ENCODE results near the gene CA5A. TPM values are rescaled to one million over a fixed set of nuclear protein-coding genes. Genes with fewer than 3 reads are reported as not detected.

Gene CA5A
- total RNA-seq, 1 experiment from 2014 or later = 1.7 TPM

DNA sequence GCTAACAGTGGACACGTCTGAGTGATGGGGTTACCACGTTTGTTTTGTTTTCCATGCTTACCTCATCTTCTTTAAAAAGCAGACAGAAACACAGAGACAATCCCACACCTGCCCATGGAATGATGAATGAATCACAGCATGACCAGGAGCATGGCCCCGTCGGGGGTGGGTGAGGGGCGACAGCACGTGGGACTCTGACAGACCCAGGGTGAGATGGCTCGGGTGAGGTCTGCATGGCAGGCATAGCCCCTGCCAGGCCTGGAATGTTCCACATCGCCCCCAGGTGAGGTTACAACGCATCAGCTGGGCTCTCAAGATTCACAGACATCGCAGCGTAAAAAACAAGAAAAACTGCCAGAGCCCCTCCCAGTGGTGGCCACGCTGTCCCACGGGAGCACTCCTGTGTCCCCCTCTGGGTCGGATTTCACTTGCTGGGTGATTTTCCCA is 85.2 kb downstream of the CA5A start:
- Mint-ChIP-seq H3K4me1 (ENCODE audit: low read depth, unreplicated experiment) (peaks cover 43% of the 10 kb centered on the region), H3K36me3 (ENCODE audit: insufficient read depth, unreplicated experiment) (peaks cover 100% of the 10 kb centered on the region), H3K27me3 (ENCODE audit: insufficient read depth, unreplicated experiment) (no peaks in the 10 kb centered on the region), H3K4me3 (ENCODE audit: unreplicated experiment) (no peak overlapping the region), H3K27ac (ENCODE audit: unreplicated experiment) (peak overlapping the region; percentile 99), H3K9me3 (ENCODE audit: unreplicated experiment) (no peaks in the 10 kb centered on the region)
- 0 out of 2 replicates have a peak, but pooled peaks cover 4% of the 10 kb centered on the region for H3K36me3 ChIP-seq (ENCODE audit: control insufficient read depth, insufficient read depth, low read length)
- ChIA-PET POLR2A (interaction anchor here (1.0 to 3.3 kb wide), 3 partner anchors 18 to 22 kb away, joined by 3 to 38 read pairs (median 6); partner anchors contain the start of gene SLC7A5), CTCF (interaction anchor here (2.3 to 5.4 kb wide), 2 partner anchors 19 to 72 kb away, joined by 15 to 106 read pairs; partner anchors contain the start of gene SLC7A5)
- H3K27me3 ChIP-seq (replicated peaks; ENCODE audit: control insufficient read depth, insufficient read depth, low read length) = no peaks in the 10 kb centered on the region
- TF ChIP-seq, protein P1, sequence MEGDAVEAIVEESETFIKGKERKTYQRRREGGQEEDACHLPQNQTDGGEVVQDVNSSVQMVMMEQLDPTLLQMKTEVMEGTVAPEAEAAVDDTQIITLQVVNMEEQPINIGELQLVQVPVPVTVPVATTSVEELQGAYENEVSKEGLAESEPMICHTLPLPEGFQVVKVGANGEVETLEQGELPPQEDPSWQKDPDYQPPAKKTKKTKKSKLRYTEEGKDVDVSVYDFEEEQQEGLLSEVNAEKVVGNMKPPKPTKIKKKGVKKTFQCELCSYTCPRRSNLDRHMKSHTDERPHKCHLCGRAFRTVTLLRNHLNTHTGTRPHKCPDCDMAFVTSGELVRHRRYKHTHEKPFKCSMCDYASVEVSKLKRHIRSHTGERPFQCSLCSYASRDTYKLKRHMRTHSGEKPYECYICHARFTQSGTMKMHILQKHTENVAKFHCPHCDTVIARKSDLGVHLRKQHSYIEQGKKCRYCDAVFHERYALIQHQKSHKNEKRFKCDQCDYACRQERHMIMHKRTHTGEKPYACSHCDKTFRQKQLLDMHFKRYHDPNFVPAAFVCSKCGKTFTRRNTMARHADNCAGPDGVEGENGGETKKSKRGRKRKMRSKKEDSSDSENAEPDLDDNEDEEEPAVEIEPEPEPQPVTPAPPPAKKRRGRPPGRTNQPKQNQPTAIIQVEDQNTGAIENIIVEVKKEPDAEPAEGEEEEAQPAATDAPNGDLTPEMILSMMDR (IDR thresholded peaks at IDR 0.05; ENCODE audit: insufficient read depth in 1 of 2, low read depth in 1 of 2, low read length in 1 of 2, severe bottlenecking in 1 of 2, unreplicated experiment in 1 of 2) = no peak
- intact Hi-C loops (cut with micrococcal nuclease; ENCODE audit: unreplicated experiment) = loop anchor here (2.0 to 5.0 kb wide), 2 partner anchors 72 to 96 kb away; no protein-coding TSS in a partner anchor
- H3K4me1 ChIP-seq = peaks cover 63% of the 10 kb centered on the region
- no peak overlapping the region for H3K4me3 ChIP-seq (ENCODE audit: low read depth, low read length)
- H3K9me3 ChIP-seq = no peaks in the 10 kb centered on the region
- no peak for DNase-seq
- BruUV-seq (replicated peaks) = no TSS peak

DNA sequence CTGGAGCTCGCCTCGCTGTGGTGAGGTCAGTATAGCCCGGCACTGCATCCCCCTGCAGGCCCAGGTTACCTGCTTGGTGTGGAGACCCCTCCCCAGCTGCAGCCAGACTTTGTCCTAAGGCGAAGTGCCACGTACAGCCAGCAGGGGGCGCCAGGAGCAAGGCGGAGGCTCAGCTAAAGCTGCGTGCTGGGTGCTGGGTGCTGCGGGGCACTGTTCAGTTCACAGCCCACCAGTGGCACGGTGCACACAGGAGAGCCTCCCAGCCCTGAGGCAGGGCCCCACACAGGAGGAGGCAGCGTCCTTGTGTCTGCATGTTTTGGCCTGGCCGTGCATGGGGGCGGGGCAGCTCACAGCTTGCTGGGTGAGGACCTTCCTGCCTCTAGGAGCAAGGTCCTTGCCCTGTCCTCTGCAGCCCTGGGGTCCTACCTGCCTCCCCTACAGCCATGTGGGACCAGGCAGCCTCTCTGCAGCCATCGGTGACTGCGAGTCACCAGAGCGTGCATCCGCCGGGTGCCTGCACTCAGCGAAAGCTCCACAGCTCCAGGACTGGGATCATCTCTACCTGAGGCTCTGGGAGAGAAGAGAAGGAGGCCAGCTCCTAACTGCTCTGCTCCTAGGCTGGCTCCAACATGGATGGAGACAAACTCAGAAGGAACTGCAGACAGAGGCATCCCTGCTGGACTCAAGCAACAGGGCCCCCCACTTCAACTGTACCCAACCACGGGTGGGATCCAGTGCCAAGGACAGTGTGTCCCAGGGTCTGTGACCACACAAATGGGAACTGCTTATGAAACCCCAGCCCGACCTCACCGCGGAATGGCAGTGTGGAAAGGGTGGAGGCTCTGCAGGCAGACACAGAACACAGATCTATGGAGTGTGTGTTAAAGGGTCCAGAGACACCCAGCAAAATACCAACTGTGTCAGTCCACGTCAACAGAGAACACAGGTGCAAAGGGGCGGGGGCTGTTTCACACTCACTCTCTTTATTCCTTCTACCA is 86.0 kb downstream of the CA5A start:
- 0 out of 2 replicates have a peak, but pooled peaks cover 4% of the 10 kb centered on the region for H3K36me3 ChIP-seq (ENCODE audit: control insufficient read depth, insufficient read depth, low read length)
- no peaks in the 10 kb centered on the region for H3K27me3 Mint-ChIP-seq (ENCODE audit: insufficient read depth, unreplicated experiment)
- ChIA-PET CTCF (interaction anchor here (0.5 to 5.4 kb wide), 9 partner anchors 9 to 76 kb away, joined by 3 to 106 read pairs (median 4); partner anchors contain the start of gene SLC7A5), POLR2A (interaction anchor here (0.6 to 3.3 kb wide), 5 partner anchors 18 to 22 kb away, joined by 3 to 38 read pairs (median 8); partner anchors contain the start of gene SLC7A5)
- DNase-seq = peak; percentile 82 to 88
- H3K4me1 Mint-ChIP-seq (ENCODE audit: low read depth, unreplicated experiment) = peaks cover 35% of the 10 kb centered on the region
- intact Hi-C loops (cut with micrococcal nuclease; ENCODE audit: unreplicated experiment) = loop anchor here (1.0 to 5.0 kb wide), 4 partner anchors 21 to 97 kb away; no protein-coding TSS in a partner anchor
- TF ChIP-seq, protein P1 (IDR thresholded peaks at IDR 0.05; ENCODE audit: insufficient read depth in 1 of 2, low read depth in 1 of 2, low read length in 1 of 2, severe bottlenecking in 1 of 2, unreplicated experiment in 1 of 2) = peak; percentile 98 to 99
- peaks cover 100% of the 10 kb centered on the region for H3K36me3 Mint-ChIP-seq (ENCODE audit: insufficient read depth, unreplicated experiment)
- H3K9me3 Mint-ChIP-seq (ENCODE audit: unreplicated experiment) = no peaks in the 10 kb centered on the region
- H3K4me3 ChIP-seq (ENCODE audit: low read depth, low read length) = no peak overlapping the region
- H3K9me3 ChIP-seq = no peaks in the 10 kb centered on the region
- H3K27ac Mint-ChIP-seq (ENCODE audit: unreplicated experiment) = peak overlapping the region; percentile 99
- no TSS peak for BruUV-seq (replicated peaks)
- no peaks in the 10 kb centered on the region for H3K27me3 ChIP-seq (replicated peaks; ENCODE audit: control insufficient read depth, insufficient read depth, low read length)
- H3K4me1 ChIP-seq = peaks cover 55% of the 10 kb centered on the region
- H3K4me3 Mint-ChIP-seq (ENCODE audit: unreplicated experiment) = no peak overlapping the region
